AG08395 (cell line): ENCODE results near the gene ABCC3.
A peak's percentile ranks its signal among the peaks of the same experiment; 100 is the strongest.

ENCODE experiments used
- DNase-seq: peaks from one replicate; pipeline ENCODE4 v3.0.0; 2012; ENCODE audit warnings: mixed read lengths, low spot score

ABCC3 gene

GRCh38 chr17:50607522-50608175 is 27.0 kb upstream of the ABCC3 start:
- DNase-seq: no peak

- no peak for DNase-seq
These were observed 25.8 kb upstream of the ABCC3 start for GRCh38 chr17:50608700-50609379.

- no peak for DNase-seq
These were observed 25.2 kb upstream of the ABCC3 start for GRCh38 chr17:50609380-50610074.

GRCh38 chr17:50611634-50612033 is 23.0 kb upstream of the ABCC3 start:
- no peak for DNase-seq

- no peak for DNase-seq
These were observed 22.4 kb upstream of the ABCC3 start for GRCh38 chr17:50612281-50612680.

- DNase-seq: no peak
These were observed 21.4 kb upstream of the ABCC3 start for GRCh38 chr17:50613007-50613992.

- DNase-seq: no peak
These were observed 20.1 kb upstream of the ABCC3 start for GRCh38 chr17:50614471-50615051.

GRCh38 chr17:50615828-50616227 is 18.9 kb upstream of the ABCC3 start:
- no peak for DNase-seq

- DNase-seq: peak; percentile 45
These were observed 16.4 kb upstream of the ABCC3 start for GRCh38 chr17:50618300-50618699.

GRCh38 chr17:50618941-50619340 is 15.7 kb upstream of the ABCC3 start:
- DNase-seq: peak; percentile 24

GRCh38 chr17:50619489-50619888 is 15.2 kb upstream of the ABCC3 start:
- no peak for DNase-seq

GRCh38 chr17:50620237-50620636 is 14.4 kb upstream of the ABCC3 start:
- DNase-seq: no peak

- no peak for DNase-seq
These were observed 13.8 kb upstream of the ABCC3 start for GRCh38 chr17:50620858-50621257.

GRCh38 chr17:50621574-50622031 is 13.1 kb upstream of the ABCC3 start:
- no peak for DNase-seq

GRCh38 chr17:50624321-50624934 is 10.3 kb upstream of the ABCC3 start:
- no peak for DNase-seq

- DNase-seq: no peak
These were observed 9.4 kb upstream of the ABCC3 start for GRCh38 chr17:50625032-50625871.

- DNase-seq: peak; percentile 79
These were observed 8.6 kb upstream of the ABCC3 start for GRCh38 chr17:50626037-50626574.

- no peak for DNase-seq
These were observed 7.5 kb upstream of the ABCC3 start for GRCh38 chr17:50627036-50627781.
